GM19455 (cell line): Measurements from ENCODE around the gene SEPTIN6.
A peak's percentile ranks its signal among the peaks of the same experiment; 100 is the strongest.

Experiments used
- ATAC-seq: cut with Tn5 transposase; IDR thresholded peaks from one replicate; pipeline ENCODE4 v1.9.1; 2021; ENCODE audit not compliant: unreplicated experiment

Gene SEPTIN6

DNA sequence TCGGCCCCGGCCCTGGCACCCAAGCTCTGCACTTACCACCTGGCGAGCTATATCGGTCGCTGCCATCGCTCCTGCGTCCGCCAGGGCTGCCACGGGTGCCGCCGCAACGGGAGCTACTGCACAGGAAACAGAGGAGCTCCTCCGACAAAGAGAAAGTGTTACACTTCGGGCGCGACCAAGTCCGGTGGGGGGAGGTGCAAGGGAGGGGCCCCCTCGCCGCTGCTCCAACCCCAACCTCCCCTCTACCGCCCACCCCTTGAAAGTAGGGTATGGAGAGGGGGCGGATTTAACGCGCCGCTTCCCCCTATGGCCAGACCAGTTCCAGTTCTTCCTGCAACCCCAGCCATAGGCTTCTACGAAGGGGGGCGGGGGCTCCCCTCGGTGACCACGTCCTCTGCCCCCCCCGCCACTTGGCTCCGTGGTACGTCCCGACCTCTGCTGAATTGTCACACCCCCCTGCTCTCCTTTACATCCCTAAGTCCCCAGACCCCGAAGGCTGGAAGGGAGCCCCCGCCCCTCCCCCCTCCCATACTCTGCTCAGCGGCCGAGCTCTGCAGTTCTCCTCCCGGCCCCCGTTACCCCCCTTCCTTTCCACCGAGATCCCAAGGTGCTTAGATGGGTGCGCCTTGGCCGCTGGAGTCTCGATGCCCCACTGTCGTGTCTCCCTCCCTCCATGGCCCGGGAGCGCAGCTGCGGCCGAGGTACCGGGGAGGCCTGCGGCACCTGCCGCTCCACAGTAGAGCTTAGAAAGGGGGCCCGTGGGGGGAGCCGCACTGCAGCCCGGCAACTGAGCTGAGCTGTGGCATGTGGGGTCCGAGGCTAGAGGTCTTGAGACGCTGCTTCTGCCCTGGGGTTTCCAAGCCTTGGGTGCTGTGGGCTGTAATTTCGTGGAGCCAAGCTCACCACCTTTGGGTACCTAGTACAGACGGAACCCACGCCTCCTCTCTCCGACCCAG, at the start of gene SEPTIN6:
Gene SEPTIN6, minus strand, starts transcription at position 129 of the 956 bp plus-strand sequence. Its CDS starts 63 bp downstream, at position 66.
- ATAC-seq: peak; percentile 60

GRCh38 chrX:119738742-119739141, 45.8 kb upstream of the SEPTIN6 start:
- no peak for ATAC-seq

DNA sequence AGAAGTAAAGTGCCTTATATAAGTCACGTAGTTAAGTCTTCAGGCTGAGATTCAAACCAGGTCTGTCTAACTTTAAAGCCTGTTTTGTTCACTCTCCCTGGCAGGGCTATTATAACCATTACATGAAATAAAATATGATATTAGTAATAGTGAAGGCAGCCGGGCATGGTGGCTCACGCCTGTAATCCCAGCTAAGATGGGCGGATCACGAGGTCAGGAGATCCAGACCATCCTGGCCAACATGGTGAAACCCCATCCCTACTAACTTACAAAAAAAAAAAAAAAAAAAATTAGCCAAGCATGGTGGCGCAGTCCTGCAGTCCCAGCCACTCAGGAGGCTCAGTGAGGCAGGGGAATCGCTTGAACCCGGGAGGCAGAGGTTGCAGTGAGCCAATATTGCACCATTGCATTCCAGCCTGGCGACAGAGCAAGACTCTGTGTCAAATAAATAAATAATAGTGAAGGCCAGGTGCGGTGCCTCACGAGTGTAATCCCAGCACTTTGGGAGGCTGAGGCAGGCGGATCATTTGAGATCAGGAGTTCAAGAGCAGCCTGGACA, 43.3 kb upstream of the SEPTIN6 start:
- ATAC-seq: no peak

GRCh38 chrX:119735467-119735866, 42.5 kb upstream of the SEPTIN6 start:
- no peak for ATAC-seq

GRCh38 chrX:119734897-119735339, 42.0 kb upstream of the SEPTIN6 start:
- ATAC-seq: no peak

DNA sequence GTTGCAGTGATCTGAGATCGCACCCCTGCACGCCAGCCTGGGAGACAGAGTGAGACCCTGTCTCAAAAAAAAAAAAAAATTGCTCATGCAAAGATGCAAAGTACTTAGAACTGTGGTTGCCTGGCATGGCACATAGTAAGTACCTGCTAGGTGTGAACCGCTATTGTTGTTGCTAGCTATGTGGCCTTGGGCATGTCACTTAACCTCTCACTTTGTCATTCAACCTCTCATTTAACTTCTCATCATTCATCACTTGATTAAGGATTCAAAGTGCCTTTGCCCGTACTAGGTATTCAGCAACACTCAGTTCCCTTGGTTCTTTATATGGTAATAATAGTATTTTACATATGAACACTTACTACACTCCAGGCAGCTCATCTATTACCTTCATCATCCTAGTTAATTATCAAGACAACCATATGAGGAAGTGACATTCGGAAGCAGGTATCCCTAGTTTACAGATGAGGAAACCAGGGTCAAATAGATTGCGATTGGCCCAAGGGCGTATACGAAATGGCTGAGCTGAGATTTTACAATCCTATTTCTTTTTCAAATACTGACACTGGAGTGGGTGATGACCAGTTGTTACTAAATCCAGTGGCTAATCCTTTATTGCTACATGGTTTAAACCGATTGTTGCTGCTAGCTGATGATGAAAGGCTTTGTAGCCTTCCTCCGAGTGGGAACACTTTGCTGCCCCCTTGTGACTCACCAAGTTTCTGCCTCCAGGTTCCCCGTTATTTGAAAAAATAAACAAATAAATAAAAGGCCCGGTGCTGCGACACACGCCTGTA, 36.6 kb upstream of the SEPTIN6 start:
- no peak for ATAC-seq

DNA sequence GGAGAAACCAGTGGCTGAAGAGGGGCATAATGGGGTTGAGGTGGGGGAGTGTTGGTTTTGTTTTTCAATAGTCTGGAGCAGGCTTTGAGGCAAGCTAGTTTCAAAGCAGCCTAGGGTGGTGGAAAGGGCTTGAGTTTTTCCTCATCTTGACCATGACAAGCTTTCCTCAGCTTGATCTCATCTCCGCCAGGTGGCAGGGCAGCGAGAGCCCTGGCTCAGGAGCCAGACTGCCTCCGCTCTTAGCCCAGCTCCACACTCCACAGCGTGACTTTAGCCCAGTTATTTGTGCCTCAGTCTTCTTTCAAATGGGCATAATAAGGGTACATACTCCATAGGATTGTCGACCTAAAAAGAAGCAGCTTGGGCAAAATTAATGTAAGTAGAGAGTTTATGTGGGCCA, 35.5 kb upstream of the SEPTIN6 start:
- ATAC-seq: no peak

DNA sequence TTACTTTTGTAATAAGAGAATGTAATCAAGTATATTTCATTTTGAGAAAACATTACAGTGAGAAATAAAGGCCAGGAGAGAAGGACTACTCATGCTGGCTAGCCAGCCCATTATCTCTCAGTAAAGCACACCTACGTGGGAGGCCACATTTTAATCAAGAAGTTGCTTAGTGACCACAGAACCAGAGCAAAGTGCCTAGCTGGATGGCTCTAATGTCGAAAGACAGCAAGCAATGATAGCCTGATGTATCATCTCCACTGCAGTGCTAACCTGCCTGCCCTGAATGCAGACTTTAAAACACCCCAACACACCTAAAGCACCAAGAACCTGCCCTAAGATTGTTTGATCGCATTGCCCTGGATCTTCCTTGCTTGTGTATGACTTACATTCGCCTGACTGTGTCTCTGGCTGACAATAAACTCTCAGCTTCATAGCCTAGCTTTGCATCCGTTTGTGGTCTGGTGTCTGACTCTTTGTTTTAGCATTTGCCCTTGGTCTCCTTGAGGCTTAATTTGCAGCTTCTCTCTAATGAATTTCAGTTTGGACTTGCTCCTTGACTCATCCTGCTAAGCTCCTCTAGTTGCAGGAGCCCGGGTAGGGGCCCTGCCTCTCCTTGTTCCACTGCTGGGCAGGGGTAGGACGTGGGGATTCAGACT, 34.1 kb upstream of the SEPTIN6 start:
- ATAC-seq: no peak

DNA sequence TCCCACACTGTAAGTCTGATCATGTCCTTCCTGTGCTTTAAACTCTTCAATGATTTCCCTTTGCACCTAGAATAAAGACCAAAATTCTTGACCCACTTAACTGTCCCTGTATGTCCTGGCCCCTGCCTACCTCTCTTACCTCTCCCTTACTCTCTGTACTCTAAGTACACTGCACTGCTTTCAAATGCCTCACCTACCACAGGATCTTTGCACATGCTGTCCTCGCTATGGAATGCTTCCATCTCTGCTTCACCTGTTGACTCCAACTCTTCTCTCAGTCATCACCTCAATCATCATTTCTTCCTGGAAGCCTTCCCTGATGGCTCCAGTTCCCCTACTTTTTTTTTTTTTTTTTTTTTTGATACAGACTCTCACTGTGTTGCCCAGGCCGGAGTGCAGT, 29.0 kb upstream of the SEPTIN6 start:
- no peak for ATAC-seq

- no peak for ATAC-seq
Measured at GRCh38 chrX:119721487-119721886, 28.5 kb upstream of the SEPTIN6 start.

DNA sequence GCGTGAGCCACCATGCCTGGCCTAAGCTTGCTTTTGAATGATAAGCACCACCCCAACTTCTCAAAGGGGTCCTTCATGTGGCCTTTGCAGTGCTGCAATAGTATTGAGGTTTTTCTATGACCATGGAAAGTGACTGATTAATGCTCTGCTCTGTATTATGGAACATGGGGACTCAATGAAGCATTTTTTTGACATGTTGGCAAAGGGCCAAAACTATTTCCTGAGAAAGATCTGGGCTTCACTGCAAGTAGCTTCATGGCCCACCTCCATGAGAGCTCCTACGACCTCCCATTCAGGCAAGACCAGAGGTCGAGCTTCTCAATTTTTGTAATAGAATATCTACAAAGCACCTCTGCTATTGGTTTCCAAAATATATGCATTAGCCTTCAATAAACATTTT, 16.7 kb upstream of the SEPTIN6 start:
- no peak for ATAC-seq

- no peak for ATAC-seq
Measured at GRCh38 chrX:119708936-119709335, 16.0 kb upstream of the SEPTIN6 start.

DNA sequence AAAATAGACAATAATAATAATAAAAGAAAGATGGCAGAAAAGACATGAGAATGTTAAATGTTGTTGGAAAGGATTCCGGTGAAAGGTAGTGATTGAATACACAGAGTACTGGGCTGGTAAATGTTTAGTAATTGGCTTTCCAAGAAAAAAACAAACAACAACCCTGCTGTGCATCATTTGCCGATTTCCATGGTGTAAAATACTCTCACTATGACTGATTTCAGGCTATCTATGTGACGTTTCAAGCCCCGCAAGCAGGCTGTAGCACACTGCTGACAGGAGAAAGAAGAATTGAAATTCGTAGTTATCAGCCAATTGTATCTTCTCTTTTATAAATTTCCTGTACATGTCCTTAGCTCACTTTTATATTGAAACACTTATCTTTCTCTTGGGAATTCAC, 13.6 kb upstream of the SEPTIN6 start:
- no peak for ATAC-seq

DNA sequence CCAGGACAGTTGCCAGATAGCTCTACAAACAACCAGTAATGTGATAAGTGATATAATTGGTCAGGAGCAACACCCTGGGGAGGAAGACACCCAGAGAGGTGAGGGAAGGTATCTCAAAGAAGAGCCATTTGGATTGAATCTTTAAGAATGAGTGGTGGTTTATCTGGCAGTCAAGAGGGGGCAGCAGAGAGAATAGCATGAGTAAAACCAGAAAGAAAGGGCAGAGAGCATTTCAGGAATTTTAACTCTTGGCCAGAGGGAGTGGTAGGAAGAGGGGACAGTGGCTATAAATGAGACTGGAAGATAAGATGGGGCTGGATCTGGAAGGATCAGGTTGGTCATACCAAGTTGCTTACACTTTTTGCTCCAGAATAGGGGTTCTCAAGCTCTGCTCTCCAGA, 5.9 kb upstream of the SEPTIN6 start:
- ATAC-seq: no peak

GRCh38 chrX:119696251-119696890, 3.4 kb upstream of the SEPTIN6 start:
- ATAC-seq: no peak

GRCh38 chrX:119695535-119696050, 2.6 kb upstream of the SEPTIN6 start:
- no peak for ATAC-seq

GRCh38 chrX:119694601-119695534, 1.9 kb upstream of the SEPTIN6 start:
- no peak for ATAC-seq

GRCh38 chrX:119693996-119694451, 1.1 kb upstream of the SEPTIN6 start:
- peak; percentile 14 for ATAC-seq
